ENCODE results near the gene CNTNAP2.

DNA sequence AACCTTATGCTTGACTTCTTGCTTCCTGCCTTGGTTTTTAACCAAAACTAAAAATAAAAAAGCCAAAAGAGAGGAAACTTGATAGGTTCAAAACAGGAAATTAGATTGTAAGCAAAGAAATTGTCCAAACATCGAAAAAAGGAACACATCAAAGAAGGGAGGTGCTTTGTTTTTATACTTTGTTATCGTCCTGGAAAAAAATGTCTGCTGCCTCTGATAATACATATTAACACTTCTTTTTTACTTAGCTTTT, 2187.4 kb downstream of the CNTNAP2 start:
- TF ChIP-seq CTCF (IDR thresholded peaks at IDR 0.05) (no peak), POLR2A (IDR thresholded peaks at IDR 0.05) (no peak), EP300 (IDR thresholded peaks at IDR 0.05) (no peak)
